Esophagus muscularis mucosa (tissue), 4 donors: ENCODE results near the gene RAB11FIP3. TPM values are rescaled to one million over a fixed set of nuclear protein-coding genes. Genes with fewer than 3 reads are reported as not detected.
"Not testable (repeated sequence)": the region's sequence is repeated elsewhere in the genome, so short reads cannot be mapped to it uniquely, and the experiment has no call there.

Experiments
- DNase-seq: peaks from one replicate; pipeline ENCODE4 v3.0.0-alpha.2; 2017; ENCODE audit errors: extremely low spot score
- H3K27ac ChIP-seq, 4 donors: fragments of 200-600 bp; sonication (generic); replicated peaks in 1 of 4; 1 replicate in 3 of 4; 2 replicates in 1 of 4; pipeline ENCODE4 v1.5.1; 2016 to 2019; ENCODE audit warnings: mild to moderate bottlenecking in 1 of 4
- H3K27me3 ChIP-seq, 4 donors: fragments of 200-600 bp; sonication (generic); one replicate each; pipeline versions ENCODE4 v1.5.1 to v1.6.0; 2016 to 2019
- H3K36me3 ChIP-seq, 4 donors: fragments of 200-600 bp; sonication (generic); one replicate each; pipeline ENCODE4 v1.5.1; 2016 to 2019
- H3K4me1 ChIP-seq, 4 donors: fragments of 200-600 bp; sonication (generic); one replicate each; pipeline ENCODE4 v1.5.1; 2016 to 2019
- H3K4me3 ChIP-seq, 4 donors: fragments of 200-600 bp; sonication (generic); 1 replicate in 2 of 4; 2 replicates in 2 of 4; pipeline ENCODE4 v1.5.1; 2016 to 2019; ENCODE audit warnings: mild to moderate bottlenecking in 4 of 4, moderate library complexity in 1 of 4
- H3K9me3 ChIP-seq, 4 donors: fragments of 200-600 bp; sonication (generic); 1 replicate in 3 of 4; 2 replicates in 1 of 4; pipeline ENCODE4 v1.5.1; 2016 to 2019
- CTCF ChIP-seq, 3 experiments: fragments of 200-600 bp in 2 of 3; fragments of 450-650 bp in 1 of 3; sonication (generic) in 2 of 3; IDR thresholded peaks; one replicate each; pipeline ENCODE4 v1.5.1; 2017 to 2019; ENCODE audit warnings: antibody characterized with exemption in 3 of 3, mild to moderate bottlenecking in 2 of 3, moderate library complexity in 1 of 3
- EP300 ChIP-seq: sonication (generic); formaldehyde crosslinking; IDR thresholded peaks from one replicate; pipeline ENCODE4 v1.6.1; 2017; ENCODE audit warnings: antibody characterized with exemption
- POLR2A ChIP-seq: fragments of 450-650 bp; IDR thresholded peaks from one replicate; pipeline ENCODE4 v1.6.1; 2017; ENCODE audit warnings: antibody characterized with exemption, moderate library complexity, mild to moderate bottlenecking, low read depth
- POLR2AphosphoS5 ChIP-seq, 2 donors: sonication (generic); formaldehyde crosslinking; IDR thresholded peaks; one replicate each; pipeline ENCODE4 v1.6.1; 2017; ENCODE audit warnings: antibody characterized with exemption in 2 of 2
- WGBS: methylation state at CpG from one replicate; pipeline ENCODE4 v1.1.5; 2018; 5-methylcytosine and 5-hydroxymethylcytosine counted together
- intact Hi-C: fragments of 100-400 bp; cut with DNase I; formaldehyde crosslinking; loops from one replicate; pipeline ENCODE4 v1.15.1; 2023
- total RNA-seq, 4 donors: library from RNA; depleted of rRNA; stranded (reverse); fragments of >200 nt; gene quantifications; one replicate each; pipeline versions ENCODE4 v1.1.0 to v1.2.1, GENCODE V29; 2016

The RAB11FIP3 gene
- total RNA-seq, 4 donors from 2014 or later = 50.3 to 77.9 (median 58.8) TPM

GRCh38 chr16:386641-387156, 38.8 kb upstream of the RAB11FIP3 start:
- Histone ChIP-seq H3K9me3 (no peaks in the 10 kb centered on the region), H3K27me3 (no peaks in the 10 kb centered on the region), H3K27ac (peak overlapping the region in 2 of 4 donors; percentile 52 to 76), H3K4me1 (peaks cover 22 to 51% (median 37%) of the 10 kb centered on the region in 4 donors), H3K36me3 (no peaks in the 10 kb centered on the region), H3K4me3 (no peak overlapping the region)
- TF ChIP-seq EP300 = no peak
- no peak for TF ChIP-seq POLR2AphosphoS5 (IDR thresholded peaks at IDR 0.05)
- TF ChIP-seq CTCF (IDR thresholded peaks at IDR 0.05) = no peak
- no peak for TF ChIP-seq POLR2A
- DNase-seq = no peak
- WGBS = 73% methylated on average over 19 of the region's 19 CpGs
- intact Hi-C loops = no loop called here

GRCh38 chr16:387761-388666, 37.4 kb upstream of the RAB11FIP3 start:
- peak in 1 of 3 experiments; percentile 3 for TF ChIP-seq CTCF (IDR thresholded peaks at IDR 0.05)
- DNase-seq, intact Hi-C loops, H3K36me3 ChIP-seq, H3K9me3 ChIP-seq, H3K27me3 ChIP-seq: not testable (repeated sequence)
- peaks cover 16 to 42% (median 28%) of the 10 kb centered on the region in 4 donors for H3K4me1 ChIP-seq
- peak overlapping the region; percentile 27 to 76 (median 61) for H3K27ac ChIP-seq
- H3K4me3 ChIP-seq = peak overlapping the region in 3 of 4 donors; percentile 9 to 20 (median 18)
- 46% methylated on average over 20 of the region's 20 CpGs for WGBS

GRCh38 chr16:389352-389751, 36.1 kb upstream of the RAB11FIP3 start:
- no peak for DNase-seq
- H3K27me3 ChIP-seq = no peaks in the 10 kb centered on the region
- H3K4me3 ChIP-seq = no peak overlapping the region
- H3K27ac ChIP-seq = peak overlapping the region in 1 of 4 donors; percentile 70
- no peaks in the 10 kb centered on the region for H3K9me3 ChIP-seq
- no peaks in the 10 kb centered on the region for H3K36me3 ChIP-seq
- intact Hi-C loops = no loop called here
- 100% methylated on average over 2 of the region's 10 CpGs for WGBS
- TF ChIP-seq POLR2A = no peak
- no peak for TF ChIP-seq POLR2AphosphoS5 (IDR thresholded peaks at IDR 0.05)
- no peak for TF ChIP-seq CTCF (IDR thresholded peaks at IDR 0.05)
- no peak for TF ChIP-seq EP300
- peaks cover 7 to 29% (median 16%) of the 10 kb centered on the region in 4 donors for H3K4me1 ChIP-seq

GRCh38 chr16:391885-392335, 33.5 kb upstream of the RAB11FIP3 start:
- 74% methylated on average over 7 of the region's 7 CpGs for WGBS
- Histone ChIP-seq H3K27me3 (no peaks in the 10 kb centered on the region), H3K4me1 (peaks cover 13 to 32% (median 22%) of the 10 kb centered on the region in 4 donors), H3K27ac (no peak overlapping the region), H3K9me3 (no peaks in the 10 kb centered on the region), H3K4me3 (no peak overlapping the region), H3K36me3 (no peaks in the 10 kb centered on the region)
- TF ChIP-seq POLR2A (no peak), EP300 (no peak), CTCF (IDR thresholded peaks at IDR 0.05) (peak; percentile 54 to 78 (median 76)), POLR2AphosphoS5 (IDR thresholded peaks at IDR 0.05) (no peak)
- intact Hi-C loops = loop anchor here (10.0 kb wide), 1 partner anchor 133 kb away; the partner anchor contains the start of gene CAPN15
- no peak for DNase-seq
